ENCODE data around the gene DNLZ.
A peak's percentile ranks its signal among the peaks of the same experiment; 100 is the strongest.
"Not testable (repeated sequence)": the region's sequence is repeated elsewhere in the genome, so short reads cannot be mapped to it uniquely, and the experiment has no call there.

The DNLZ gene

DNA sequence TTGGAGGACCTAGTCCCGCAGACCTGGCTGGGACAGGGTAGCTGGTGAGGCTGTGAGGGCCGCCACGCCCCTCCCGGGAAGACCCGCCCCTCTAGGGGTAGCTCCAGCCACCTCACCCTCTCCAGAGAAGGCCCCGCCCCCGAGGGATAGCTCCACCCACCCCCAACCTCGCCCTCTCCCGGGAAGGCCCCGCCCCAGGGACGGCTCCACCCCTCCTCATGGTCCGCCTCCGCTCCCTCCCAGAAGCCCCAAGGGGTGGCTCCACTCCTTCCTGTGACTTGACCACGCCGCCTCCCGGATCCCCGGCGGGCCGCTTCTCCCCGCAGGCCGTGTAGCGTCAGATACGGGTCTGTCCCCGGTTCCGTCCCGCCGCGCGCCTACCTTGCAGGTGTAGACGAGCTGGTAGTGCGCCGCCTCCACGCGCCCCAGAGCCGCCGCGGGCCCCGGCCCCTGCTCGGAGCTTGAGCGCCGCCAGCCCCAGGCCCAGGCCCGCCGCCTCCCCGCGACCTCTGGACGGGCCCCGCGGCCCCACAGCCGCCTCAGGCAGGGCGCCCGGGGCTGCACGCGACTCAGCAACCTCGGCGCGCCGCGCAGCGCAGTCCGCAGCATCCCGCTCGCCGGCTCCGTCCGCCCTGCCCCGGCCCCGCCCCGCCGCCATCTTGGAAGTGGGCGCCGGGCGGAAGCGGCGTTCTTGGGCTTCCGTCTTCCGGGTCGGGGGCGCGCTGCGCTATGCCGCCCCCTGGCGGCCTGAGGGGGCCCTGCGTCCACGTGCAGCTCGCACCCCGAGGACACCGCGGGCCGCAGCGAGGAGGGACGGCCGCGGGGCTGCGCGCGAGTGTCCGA, at the start of gene DNLZ:
TSS of gene DNLZ (minus strand) at position 639 of the 843 bp plus-strand sequence. CDS start at position 609, 30 bp downstream.
- DNase-seq, result peak; percentile 76

DNA sequence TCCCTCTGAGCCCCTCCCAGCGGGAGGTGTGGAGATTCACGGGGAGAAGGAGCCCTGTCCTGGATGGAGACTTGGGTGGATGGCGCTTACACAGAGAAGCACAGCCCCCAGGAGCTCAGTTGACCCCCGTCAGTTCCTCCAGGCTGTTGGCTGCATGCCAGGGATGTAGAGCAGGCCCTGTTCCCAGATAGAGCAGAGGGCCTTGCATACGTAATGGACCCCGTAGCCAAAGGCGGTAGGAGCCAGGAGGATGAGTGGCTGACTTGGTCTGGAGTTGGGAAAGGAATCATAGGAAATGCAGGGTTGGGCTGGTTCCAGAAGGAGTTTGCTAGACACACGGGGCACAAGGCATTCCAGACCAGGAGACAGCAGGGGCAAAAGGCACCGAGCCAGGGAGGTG, 49.4 kb upstream of the DNLZ start:
- no peak for DNase-seq

DNA sequence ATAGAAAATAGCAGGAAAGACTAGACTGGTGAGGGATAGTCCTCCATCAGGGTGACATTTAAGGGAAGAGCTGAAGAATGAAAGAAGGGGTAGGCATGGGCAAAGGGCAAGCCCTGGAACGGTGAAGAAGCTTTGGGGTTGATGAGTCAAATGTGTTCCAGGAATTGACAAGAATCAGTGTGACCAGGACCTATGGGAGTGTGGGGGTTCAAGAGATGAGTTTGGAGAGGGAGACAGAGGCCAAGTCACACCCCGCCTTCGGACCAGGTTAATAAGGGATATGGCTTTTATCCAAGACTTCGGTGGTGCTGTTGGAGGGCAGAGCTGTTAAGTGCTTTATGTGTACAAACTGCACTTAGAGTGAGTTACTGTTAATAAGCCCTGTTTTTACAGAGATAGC, 47.8 kb upstream of the DNLZ start:
- DNase-seq, result no peak

DNA sequence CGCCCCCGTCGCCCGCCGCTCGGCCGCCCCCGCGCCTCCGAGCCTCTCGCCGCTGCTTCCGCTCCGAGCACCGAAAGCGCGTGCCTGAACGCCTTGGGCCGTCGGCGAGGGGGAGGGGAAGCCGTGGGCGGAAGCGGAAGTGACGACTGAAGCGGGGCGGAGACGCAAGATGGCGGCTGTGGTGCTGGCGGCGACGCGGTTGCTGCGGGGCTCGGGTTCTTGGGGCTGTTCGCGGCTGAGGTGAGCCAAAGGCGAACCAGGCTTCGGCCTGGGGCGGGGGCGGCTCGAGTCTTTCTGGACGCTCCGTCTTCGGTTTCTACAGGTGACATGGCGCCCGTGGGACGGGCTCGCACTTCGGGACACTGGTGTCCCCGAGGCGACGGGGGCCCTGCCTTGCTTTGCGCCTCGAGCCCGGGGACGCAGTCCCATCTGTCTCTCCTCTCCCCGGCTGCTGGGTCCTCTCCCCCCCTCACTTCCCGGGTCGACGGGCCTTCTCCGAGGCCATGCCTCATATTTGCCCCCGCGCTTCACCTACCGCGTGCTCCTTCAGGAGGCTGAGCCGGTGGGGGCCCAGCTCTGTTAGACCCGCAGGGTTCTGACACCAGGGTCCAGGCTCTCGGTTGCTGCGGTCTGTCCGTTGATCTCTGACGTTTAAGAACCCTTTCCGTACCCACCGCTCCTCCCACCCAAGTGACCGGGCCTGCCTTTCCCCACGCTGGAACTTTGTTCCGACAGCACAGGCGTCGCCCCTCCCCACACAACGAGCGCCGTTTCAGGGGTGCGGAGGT, 47.1 kb upstream of the DNLZ start, which contains the start of the genes ENTR1 and PMPCA:
TSS of gene ENTR1 (minus strand) at position 115 of the 788 bp plus-strand sequence. CDS start 217 bp downstream, outside the sequence.
TSS of gene PMPCA (plus strand) at position 159 of the 788 bp plus-strand sequence. CDS start at position 170, 11 bp downstream.
- peak; percentile 68 for DNase-seq

DNA sequence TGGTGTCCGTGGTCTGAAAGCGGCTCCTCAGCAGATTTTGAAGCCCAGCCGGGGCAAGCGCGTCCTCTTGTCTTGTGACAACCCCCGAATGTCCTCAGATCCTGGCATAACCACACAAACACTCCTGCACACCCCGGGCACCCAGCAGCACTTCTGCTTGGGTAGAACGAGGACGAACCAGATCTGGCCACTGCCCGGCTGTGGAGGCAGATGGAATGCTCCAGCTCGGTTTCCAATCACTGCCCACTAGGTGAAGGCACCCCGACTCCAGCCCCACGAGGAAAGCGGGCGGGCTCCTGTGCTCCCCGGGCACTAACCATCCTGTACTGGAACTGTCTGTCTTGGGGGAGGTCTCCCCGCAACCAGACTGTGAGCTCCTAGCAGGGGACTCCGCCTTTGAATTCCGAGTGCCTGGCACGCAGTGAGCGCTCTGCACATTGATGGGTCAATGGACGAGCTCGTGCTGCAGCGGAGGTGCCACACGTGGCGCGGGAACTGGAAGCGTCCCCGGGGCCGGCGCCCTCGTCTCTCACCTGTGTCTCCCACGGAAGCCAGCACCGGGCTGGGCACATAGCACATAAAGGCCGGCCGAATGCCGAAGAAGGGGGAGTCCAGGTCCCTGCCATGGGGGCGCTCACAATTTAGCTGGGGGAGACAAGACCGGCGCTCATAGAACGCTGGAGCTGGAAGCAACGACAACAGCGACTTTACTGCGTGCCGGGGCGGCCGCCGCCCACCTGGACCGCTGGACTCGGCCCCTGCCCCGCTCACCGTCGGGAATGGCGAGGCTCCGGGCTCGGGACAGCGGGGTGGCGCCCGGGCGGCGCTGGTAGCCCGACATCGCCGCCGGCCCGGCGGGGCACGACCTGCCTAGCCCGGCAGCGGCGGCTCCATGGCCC, 46.3 kb upstream of the DNLZ start:
- DNase-seq, result no peak

DNA sequence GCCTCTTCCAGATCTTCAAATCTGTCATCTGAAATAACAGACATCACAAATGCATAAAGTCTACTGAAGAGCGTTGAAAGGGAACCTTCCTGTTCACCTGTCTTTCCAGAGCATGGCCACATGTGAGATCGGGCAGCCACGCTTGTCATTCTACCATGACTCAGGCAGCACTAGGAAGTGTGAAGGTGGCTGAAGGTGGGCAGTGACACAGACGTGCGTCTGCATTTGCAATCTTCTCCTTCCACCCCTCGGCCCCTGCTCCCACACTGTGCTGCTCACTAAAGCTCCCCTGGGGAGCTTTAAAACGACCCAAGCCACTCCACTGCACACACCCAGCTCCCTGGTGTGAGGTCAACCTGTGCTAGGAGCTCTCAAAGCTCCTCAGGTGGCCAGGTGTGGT, 44.4 kb upstream of the DNLZ start:
- DNase-seq, result no peak

DNA sequence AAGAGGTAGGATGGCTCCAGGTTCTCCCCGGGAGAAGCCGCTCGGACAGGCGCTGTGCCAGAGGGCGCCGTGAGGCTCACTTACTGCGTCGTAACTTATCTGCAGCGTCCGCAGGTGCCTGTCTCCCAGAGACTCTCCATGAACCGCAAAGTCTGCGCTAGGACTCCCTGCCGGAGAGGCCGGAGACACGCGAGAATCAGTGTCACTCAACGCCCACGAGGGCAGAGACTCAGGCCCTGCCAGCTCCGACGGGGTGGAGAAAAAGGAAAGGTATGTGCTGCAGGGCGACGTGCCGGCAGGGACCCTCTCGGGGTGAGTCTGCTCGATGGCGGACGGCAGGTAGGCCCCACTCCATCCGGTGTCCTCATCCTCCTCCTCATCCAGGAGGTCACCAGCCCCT, 43.5 kb upstream of the DNLZ start:
- not testable (repeated sequence) for DNase-seq

DNA sequence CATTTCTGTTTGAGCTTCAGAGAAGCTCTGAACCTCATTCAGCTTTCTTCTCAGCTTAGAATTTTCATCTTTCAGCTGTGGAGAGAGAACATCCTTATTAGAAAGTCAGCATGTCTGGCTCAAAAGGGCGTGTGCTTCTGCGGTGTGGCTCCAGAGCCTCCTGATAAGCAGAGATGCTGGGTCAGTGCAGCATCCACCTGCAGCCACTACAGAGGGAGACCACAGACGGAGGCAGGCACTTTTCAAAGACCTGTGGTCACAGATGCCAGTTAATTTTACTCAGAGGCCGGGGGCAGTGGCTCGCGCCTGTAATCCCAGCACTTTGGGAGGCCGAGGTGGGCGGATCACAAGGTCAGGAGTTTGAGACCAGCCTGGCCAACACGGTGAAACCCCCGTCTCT, 42.4 kb upstream of the DNLZ start:
- not testable (repeated sequence) for DNase-seq

DNA sequence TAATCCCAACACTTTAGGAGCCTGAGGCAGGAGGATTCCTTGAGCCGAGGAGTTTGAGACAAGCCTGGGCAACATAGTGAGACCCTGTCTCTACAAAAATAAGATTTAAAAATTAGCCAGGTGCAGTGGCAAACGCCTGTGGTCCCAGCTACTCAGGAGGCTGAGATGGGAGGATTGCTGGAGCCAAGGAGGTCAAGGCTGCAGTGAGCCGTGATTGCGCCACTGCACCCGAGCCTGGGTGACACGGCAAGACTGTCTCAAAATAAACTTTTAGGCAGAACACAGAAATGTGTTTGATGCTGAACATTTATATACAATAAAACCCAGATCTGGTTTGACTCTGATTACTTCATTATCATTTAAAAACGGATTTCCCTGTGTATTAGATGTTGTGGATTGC, 41.9 kb upstream of the DNLZ start:
- DNase-seq, result no peak

DNA sequence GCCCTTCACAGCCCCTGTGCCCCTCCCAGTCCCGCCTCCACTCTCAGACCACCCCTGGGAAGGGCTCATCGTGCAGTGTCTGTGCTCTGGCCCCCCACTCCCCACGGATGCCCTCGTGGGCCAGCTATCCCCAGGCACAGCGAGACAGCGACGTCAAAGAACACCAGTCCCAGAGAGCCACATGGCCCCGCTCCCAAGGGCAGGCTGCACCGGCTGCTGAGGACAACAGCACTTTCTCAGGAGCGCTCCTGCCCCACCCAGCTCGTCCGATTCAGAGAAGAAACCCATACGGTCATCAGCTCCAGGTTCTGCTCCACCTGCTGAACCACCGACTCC, 41.2 kb upstream of the DNLZ start:
- no peak for DNase-seq

DNA sequence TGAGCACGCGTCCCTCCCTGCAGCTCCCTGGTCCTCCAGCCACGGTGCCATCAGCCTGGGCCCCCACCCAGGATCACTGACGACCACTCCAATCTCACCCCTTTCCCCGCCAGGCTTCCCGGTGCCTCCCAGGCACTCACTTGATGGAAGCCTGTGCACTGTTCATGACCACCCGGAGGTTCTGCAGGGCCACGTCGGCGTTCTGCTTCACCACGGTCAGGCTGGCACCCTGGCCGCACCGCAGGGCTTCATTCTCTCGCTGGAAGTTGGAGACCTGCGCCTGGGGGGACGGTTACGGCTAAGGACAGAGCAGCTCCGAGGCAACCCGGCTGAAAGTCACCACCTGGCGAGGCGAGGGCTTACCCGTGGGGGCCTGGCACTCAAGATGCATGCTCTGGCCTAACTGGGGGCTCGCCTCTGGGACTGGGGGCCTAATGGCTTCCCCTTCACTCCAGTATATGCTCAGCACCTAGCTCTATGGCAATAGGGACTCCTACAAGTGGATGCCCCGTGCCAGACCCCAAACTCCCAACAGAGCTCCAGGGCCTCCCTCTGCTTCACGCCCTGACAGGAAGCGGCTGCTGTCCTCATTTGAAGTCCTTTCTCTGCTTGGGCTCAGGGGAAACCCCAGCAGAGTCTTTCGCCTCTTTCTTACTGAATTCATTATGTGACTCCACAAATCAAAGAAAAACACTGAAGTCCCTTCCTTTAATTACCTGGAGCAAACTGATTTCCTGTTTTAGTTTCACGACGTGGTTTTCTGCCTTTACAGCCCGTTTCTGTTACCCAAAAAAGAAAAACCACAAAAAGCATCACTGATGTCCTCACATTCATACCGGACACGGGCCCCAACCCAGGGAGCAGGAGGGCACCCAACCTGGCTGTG, 40.6 kb upstream of the DNLZ start:
- no peak for DNase-seq

DNA sequence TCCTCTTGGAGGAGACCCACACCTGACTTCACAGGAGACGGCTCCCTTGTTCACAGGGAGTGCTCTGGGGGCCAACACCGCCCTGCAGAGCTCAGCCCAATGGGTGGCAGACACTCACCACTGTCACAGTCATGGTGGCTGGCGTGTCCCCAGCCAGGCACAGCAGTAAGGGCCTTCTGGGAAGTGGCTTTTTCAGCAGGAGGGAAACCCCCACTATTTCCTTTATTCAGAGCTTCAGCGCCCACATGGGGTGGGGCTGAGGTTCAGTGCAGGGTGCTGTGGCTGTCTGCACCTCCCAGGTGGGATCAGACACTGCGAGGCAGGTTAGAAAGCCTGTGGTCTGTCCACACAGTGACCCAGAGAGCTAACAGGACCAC, 40.0 kb upstream of the DNLZ start:
- DNase-seq, result no peak

DNA sequence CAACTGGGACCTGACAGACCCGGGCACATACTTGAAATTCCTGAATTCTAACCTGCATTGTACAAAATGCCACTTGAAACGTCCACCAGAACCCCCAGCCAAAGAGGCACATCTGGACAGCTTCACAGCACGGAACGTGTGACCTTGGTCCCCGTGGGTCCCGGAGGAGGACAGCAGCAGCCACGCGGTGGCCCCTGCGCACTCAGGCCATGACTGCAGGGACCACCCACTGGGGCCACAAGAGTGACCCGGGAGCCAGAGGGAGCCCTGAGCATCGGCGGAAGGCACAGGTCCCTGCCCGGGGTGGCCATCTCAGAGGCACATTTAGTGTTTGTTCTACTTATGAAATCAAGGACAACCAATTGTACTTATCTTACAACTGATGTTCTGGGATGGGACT, 38.5 kb upstream of the DNLZ start:
- DNase-seq, result no peak

DNA sequence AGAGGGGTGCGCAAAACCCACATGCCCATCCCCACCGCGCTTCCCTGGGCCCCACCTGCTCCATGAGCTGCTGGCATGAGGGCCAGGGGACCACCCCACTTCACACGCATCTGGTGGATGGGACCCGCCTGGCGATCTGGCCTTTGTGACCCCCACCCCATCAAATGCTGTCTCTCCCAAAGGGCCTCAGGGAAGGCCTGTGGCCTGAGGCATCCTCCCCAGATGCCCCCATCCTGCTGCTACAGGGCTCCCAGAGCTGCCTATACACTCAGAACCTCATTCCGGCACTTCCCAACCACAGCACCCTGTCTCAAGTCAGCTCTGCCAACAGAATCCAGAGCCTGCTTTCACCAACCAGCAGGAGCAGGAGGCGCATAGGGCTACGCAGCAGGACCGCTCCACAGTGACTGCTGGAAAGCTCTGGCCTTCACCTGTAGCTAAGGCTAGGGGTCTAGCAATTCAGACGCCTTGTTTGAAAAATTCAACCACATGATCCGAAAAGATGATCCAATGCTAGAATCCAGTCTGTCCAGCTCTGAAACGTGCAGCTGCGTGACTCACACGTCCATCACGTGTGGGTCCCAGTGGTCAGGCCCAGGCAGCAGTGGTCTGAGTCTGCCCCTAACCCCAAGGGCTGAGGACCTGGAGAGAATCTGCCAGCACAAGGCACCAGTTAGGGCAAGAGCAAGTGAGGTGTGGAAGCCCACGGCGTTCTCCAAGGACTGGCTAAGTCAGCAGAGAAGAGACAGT, 37.8 kb upstream of the DNLZ start:
- DNase-seq, result no peak

DNA sequence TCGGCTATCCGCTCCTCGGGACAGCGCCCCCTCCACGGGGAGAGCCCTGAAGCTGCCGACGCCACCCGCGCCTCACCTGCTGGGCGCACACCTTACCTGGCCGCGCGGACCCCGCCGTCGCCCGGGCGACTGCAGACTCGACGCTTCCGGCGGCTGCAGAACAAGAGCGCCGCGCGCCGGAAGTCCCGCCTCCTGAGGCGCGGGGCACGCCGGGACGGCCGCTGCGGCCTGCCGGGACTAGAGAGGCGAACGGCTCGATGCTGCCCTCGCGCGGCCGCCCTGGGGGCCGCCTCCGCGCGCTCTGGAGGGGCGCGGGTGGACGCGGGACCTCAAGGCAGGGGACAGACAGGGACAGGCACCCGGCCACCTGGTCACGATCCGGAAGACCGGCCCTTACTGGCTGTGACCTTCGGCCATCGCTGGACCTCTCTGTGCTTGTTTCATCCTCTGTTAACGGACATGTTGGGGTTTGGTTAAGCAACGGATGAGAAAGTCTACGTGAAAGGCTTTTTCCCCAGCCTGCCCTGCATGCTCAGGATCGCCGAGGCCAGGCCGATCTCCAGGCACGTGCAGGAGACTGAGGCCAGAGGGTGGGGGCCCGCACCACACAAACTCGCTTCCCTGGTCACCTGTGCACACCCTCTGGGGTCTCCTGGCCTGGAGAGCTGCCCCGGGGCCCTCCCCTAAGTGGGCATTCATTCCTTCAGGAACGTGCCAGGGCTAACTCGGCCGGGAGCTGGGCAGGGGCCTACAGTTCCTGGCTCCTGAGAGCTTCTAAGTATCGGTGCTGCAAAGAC, 36.7 kb upstream of the DNLZ start, which contains the start of gene SNAPC4:
TSS of gene SNAPC4 (minus strand) at position 133 of the 797 bp plus-strand sequence. CDS start 1,742 bp downstream, outside the sequence.
- peak; percentile 82 for DNase-seq

DNA sequence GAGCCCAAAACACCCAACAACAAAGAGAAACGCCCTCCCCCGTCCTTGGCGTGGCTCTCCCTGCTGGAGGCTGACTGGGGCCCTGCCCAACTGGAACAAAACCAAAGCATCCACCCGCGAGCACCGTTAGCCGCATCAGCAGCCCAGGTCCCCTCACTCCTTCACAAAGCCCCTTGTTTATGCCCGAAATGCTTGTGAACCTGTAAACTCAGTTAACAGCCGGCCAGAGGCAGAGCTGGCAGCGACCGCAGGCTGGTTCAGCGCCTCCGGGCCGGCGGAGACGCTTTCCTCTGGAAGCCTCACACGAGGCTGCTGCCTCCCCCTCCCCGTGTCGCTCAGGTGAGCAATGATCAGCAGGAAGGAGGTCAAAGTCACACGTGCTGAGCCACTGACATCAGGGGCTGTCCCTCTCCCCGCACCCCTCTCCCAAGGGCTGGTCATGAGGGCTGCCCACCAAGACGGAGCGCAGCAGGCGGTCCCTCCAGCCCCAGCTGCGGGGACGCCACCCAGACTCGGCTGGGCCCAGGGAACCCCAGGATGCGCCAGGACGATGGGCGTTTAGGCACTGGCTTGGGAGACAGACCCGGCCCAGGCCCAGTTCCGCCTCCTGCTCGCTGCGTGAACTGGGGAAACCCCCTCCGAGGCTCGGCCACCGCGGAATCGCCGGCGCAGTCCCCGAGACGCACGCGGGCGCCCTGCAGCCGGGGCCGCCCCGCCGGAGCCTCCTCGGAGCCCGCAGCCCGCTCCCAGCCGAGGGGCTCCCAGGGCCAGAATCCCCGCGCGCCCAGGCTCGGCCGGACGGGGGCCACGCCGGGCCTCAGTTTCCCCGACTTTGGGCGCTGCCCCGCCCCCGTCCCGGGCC, 35.9 kb upstream of the DNLZ start:
- DNase-seq, result no peak

DNA sequence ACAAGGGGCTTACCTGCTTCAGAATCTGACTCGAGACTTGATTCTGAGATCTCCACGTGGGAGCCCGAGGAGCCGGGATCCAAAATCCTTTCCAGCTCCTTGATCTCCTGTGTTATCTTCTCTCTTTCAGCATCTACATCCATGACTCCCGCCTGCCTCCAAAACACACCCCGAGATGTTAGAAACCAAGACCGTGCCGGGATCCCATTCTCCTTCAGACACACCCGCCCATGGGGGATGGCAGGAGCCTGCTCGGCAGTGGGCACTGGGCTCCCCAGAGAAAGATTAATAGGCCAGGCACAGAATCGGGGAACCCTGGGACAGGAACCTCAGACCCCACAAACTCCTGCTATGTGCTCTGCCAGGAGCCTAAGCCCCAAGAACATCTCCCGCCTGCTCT, 34.7 kb upstream of the DNLZ start:
- DNase-seq, result no peak

DNA sequence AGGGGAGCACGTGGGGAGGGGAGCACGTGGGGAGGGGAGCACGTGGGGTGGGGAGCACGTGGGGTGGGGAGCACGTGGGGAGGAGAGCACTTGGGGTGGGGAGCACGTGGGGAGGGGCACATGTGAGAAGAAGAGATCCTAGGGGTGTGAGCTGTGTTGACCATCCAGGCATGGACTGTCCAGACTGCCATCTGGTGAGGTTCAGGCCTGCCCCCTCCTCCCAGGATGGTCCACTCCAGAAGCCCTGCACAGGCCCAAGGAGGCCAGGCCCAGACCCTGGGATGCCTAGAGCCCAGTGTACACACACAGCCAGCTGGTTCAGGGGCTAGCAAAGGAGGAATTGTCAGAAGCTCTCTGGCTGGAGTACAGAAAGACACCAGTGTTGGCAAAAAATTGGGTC, 34.1 kb upstream of the DNLZ start:
- DNase-seq, result no peak

DNA sequence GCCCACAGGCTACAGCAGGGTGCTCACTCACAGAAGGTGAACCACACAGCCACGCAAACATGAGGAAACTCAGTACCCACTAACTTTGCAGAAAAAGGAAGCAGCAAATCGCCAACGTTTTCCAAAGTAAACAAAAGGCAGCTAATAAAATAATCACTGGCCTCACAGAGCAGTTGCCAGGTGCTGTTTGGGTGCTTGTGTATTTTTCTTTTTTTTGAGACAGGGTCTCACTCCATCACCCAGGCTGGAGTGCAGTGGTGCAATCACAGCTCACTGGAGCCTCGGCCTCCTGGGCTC, 32.6 kb upstream of the DNLZ start:
- no peak for DNase-seq

Measured in NCI-H1105 treated with DMSO at 0.1 percent for 48 hours (cell line).